Measurements from ENCODE around the gene AP3D1. TPM values are rescaled to one million over a fixed set of nuclear protein-coding genes. Genes with fewer than 3 reads are reported as not detected.
A peak's percentile ranks its signal among the peaks of the same experiment; 100 is the strongest.

AP3D1 gene
- total and polyA plus RNA-seq, 5 donors, result 82.7 to 145 (median 87.3) TPM

- H3K27me3 ChIP-seq (ENCODE audit: control insufficient read depth, insufficient read depth), result no peaks in the 10 kb centered on the region
- H3K4me1 ChIP-seq (ENCODE audit: control insufficient read depth, insufficient read depth, low read length), result no peaks in the 10 kb centered on the region
- no peak overlapping the region for H3K27ac ChIP-seq (ENCODE audit: low read length)
- WGBS, result 91% methylated on average over 23 of the region's 23 CpGs
- ATAC-seq, result peak in 1 of 2 donors; percentile 6
- no peak for DNase-seq
- intact Hi-C loops (cut with DNase I), result no loop called here
- H3K9me3 ChIP-seq (ENCODE audit: control insufficient read depth, low read length), result no peaks in the 10 kb centered on the region
- no peak overlapping the region for H3K4me3 ChIP-seq (ENCODE audit: low read length)
Observed at GRCh38 chr19:2108251-2109016, 42.9 kb downstream of the AP3D1 start.

GRCh38 chr19:2103045-2103707 lies 48.2 kb downstream of the AP3D1 start:
- intact Hi-C loops (cut with DNase I), result no loop called here

GRCh38 chr19:2101417-2102335 lies 49.7 kb downstream of the AP3D1 start:
- 88% methylated on average over 45 of the region's 45 CpGs for WGBS
- Histone ChIP-seq H3K27me3 (ENCODE audit: control insufficient read depth, insufficient read depth) (no peaks in the 10 kb centered on the region), H3K9me3 (ENCODE audit: control insufficient read depth, low read length) (no peaks in the 10 kb centered on the region), H3K27ac (ENCODE audit: low read length) (no peak overlapping the region), H3K4me1 (ENCODE audit: control insufficient read depth, insufficient read depth, low read length) (no peaks in the 10 kb centered on the region), H3K4me3 (ENCODE audit: low read length) (no peak overlapping the region)
- intact Hi-C loops (cut with DNase I), result no loop called here
- no peak for DNase-seq
- no peak for ATAC-seq

More at GRCh38 chr19:2103045-2103707, 48.2 kb downstream of the AP3D1 start:
- DNase-seq (no peak), ATAC-seq (no peak)
- Histone ChIP-seq H3K4me3 (ENCODE audit: low read length) (no peak overlapping the region), H3K4me1 (ENCODE audit: control insufficient read depth, insufficient read depth, low read length) (no peaks in the 10 kb centered on the region), H3K27ac (ENCODE audit: low read length) (no peak overlapping the region), H3K9me3 (ENCODE audit: control insufficient read depth, low read length) (no peaks in the 10 kb centered on the region), H3K27me3 (ENCODE audit: control insufficient read depth, insufficient read depth) (no peaks in the 10 kb centered on the region)
- 86% methylated on average over 20 of the region's 20 CpGs for WGBS

GRCh38 chr19:2100719-2101061 lies 50.7 kb downstream of the AP3D1 start:
- Histone ChIP-seq H3K4me1 (ENCODE audit: control insufficient read depth, insufficient read depth, low read length) (no peaks in the 10 kb centered on the region), H3K27ac (ENCODE audit: low read length) (no peak overlapping the region), H3K9me3 (ENCODE audit: control insufficient read depth, low read length) (no peaks in the 10 kb centered on the region), H3K4me3 (ENCODE audit: low read length) (no peak overlapping the region), H3K27me3 (ENCODE audit: control insufficient read depth, insufficient read depth) (no peaks in the 10 kb centered on the region)
- intact Hi-C loops (cut with DNase I), result no loop called here
- ATAC-seq (no peak), DNase-seq (no peak)
- WGBS, result 92% methylated on average over 11 of the region's 11 CpGs

GRCh38 chr19:2099937-2100718 lies 51.2 kb downstream of the AP3D1 start:
- H3K27ac ChIP-seq (ENCODE audit: low read length), result no peak overlapping the region
- no peaks in the 10 kb centered on the region for H3K4me1 ChIP-seq (ENCODE audit: control insufficient read depth, insufficient read depth, low read length)
- 88% methylated on average over 39 of the region's 39 CpGs for WGBS
- no peaks in the 10 kb centered on the region for H3K9me3 ChIP-seq (ENCODE audit: control insufficient read depth, low read length)
- H3K27me3 ChIP-seq (ENCODE audit: control insufficient read depth, insufficient read depth), result no peaks in the 10 kb centered on the region
- intact Hi-C loops (cut with DNase I), result no loop called here
- peak in 1 of 3 donors; percentile 32 for DNase-seq
- no peak overlapping the region for H3K4me3 ChIP-seq (ENCODE audit: low read length)
- ATAC-seq, result no peak

GRCh38 chr19:2099054-2099501 lies 52.3 kb downstream of the AP3D1 start:
- no peak for ATAC-seq
- no peak for DNase-seq
- intact Hi-C loops (cut with DNase I), result no loop called here
- Histone ChIP-seq H3K4me3 (ENCODE audit: low read length) (no peak overlapping the region), H3K4me1 (ENCODE audit: control insufficient read depth, insufficient read depth, low read length) (peaks cover 3% of the 10 kb centered on the region), H3K27me3 (ENCODE audit: control insufficient read depth, insufficient read depth) (no peaks in the 10 kb centered on the region), H3K27ac (ENCODE audit: low read length) (no peak overlapping the region), H3K9me3 (ENCODE audit: control insufficient read depth, low read length) (no peaks in the 10 kb centered on the region)
- WGBS, result 69% methylated on average over 16 of the region's 16 CpGs

- no peaks in the 10 kb centered on the region for H3K27me3 ChIP-seq (ENCODE audit: control insufficient read depth, insufficient read depth)
- 80% methylated on average over 23 of the region's 23 CpGs for WGBS
- no peak for ATAC-seq
- peak in 1 of 3 donors; percentile 74 for DNase-seq
- H3K4me3 ChIP-seq (ENCODE audit: low read length), result no peak overlapping the region
- no peaks in the 10 kb centered on the region for H3K9me3 ChIP-seq (ENCODE audit: control insufficient read depth, low read length)
- no peak overlapping the region for H3K27ac ChIP-seq (ENCODE audit: low read length)
- intact Hi-C loops (cut with DNase I), result no loop called here
- peaks cover 3% of the 10 kb centered on the region for H3K4me1 ChIP-seq (ENCODE audit: control insufficient read depth, insufficient read depth, low read length)
Observed at GRCh38 chr19:2097886-2098327, 53.5 kb downstream of the AP3D1 start.

GRCh38 chr19:2097203-2097885 lies 54.0 kb downstream of the AP3D1 start:
- no peaks in the 10 kb centered on the region for H3K9me3 ChIP-seq (ENCODE audit: control insufficient read depth, low read length)
- peak; percentile 46 to 73 (median 72) for DNase-seq
- intact Hi-C loops (cut with DNase I), result no loop called here
- no peaks in the 10 kb centered on the region for H3K27me3 ChIP-seq (ENCODE audit: control insufficient read depth, insufficient read depth)
- 26% methylated on average over 30 of the region's 30 CpGs for WGBS
- peaks cover 3% of the 10 kb centered on the region for H3K4me1 ChIP-seq (ENCODE audit: control insufficient read depth, insufficient read depth, low read length)
- H3K4me3 ChIP-seq (ENCODE audit: low read length), result peak overlapping the region; percentile 11
- no peak for ATAC-seq
- H3K27ac ChIP-seq (ENCODE audit: low read length), result peak overlapping the region; percentile 11

- Histone ChIP-seq H3K27me3 (ENCODE audit: control insufficient read depth, insufficient read depth) (no peaks in the 10 kb centered on the region), H3K4me3 (ENCODE audit: low read length) (peak within 1 kb of the TSS; percentile 68), H3K9me3 (ENCODE audit: control insufficient read depth, low read length) (no peaks in the 10 kb centered on the region), H3K4me1 (ENCODE audit: control insufficient read depth, insufficient read depth, low read length) (peaks cover 3% of the 10 kb centered on the region), H3K27ac (ENCODE audit: low read length) (peak within 1 kb of the TSS; percentile 79)
- under 1% methylated on average over 70 of the region's 70 CpGs for WGBS
- DNase-seq, result peak; percentile 99 to 100 (median 100)
- intact Hi-C loops (cut with DNase I), result no loop called here
- ATAC-seq, result peak; percentile 89 to 91
Observed at GRCh38 chr19:2096480-2097202, 54.7 kb downstream of the AP3D1 start, which contains the start of gene IZUMO4. TSS of gene IZUMO4 (plus strand) at chr19:2096915. CDS start at chr19:2096946, 31 bp downstream.

Data from right cardiac atrium (tissue), 5 donors.